ENCODE results near the gene BTBD9. TPM values are rescaled to one million over a fixed set of nuclear protein-coding genes. Genes with fewer than 3 reads are reported as not detected.

BTBD9 gene
- polyA plus RNA-seq, 1 donor (not counting 4 experiments of a cell fraction or from before 2014, with no cell fraction given): 6.8 TPM

DNA sequence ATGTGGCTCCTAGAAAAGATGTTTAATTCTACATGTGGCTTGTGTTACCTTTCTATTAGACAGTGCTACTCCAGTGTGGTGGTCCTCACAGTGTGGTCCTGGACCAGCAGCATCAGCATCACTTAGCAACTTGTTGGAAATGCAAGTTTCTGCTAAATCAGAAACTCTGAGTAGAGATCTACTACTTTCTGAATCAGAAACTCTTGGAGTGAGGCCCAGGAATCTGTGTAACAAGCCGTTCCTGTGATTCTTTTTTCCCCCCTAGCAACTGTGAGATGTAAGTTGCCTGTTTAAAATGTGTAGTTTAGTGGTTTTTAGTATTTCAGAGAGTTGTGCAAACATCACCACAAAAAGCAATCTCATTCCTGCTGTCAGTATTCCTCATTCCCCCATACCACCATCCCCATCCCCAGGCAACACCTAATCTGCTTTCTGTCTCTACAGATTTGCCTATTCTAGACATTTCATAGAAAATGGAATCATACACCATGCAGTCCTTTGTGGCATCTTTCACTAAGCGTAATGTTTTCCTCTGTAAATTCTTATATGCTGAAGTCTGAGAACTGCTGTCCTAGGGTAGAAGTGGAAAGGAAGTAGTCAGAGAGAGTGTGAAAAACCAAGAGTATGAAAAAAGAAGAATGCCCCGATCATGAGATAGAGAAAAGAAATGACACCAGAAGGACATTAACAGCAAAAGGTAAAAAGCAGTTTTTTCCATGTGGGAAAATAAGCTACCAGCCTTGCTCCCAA is 18.9 kb upstream of the BTBD9 start:
- Histone ChIP-seq H3K79me2 (ENCODE audit: control insufficient read depth, insufficient read depth, low read length) (no peaks in the 10 kb centered on the region), H4K20me1 (ENCODE audit: control insufficient read depth, extremely low read depth, insufficient read depth, low read length) (no peaks in the 10 kb centered on the region), H3K27me3 (ENCODE audit: control insufficient read depth, extremely low read depth, insufficient read depth, low read length) (no peaks in the 10 kb centered on the region), H2AFZ (ENCODE audit: control insufficient read depth, low read length) (no peak overlapping the region), H3K4me3 (ENCODE audit: control insufficient read depth in 2 of 3, extremely low read depth in 1 of 3, insufficient read depth in 2 of 3, low read depth in 1 of 3, low read length in 3 of 3) (no peak overlapping the region), H3K9me1 (ENCODE audit: control insufficient read depth, extremely low read depth, insufficient read depth, low read length) (no peaks in the 10 kb centered on the region), H3K36me3 (ENCODE audit: control insufficient read depth in 2 of 2, extremely low read depth in 1 of 2, insufficient read depth in 2 of 2, low read length in 2 of 2) (no peaks in the 10 kb centered on the region), H3K4me2 (ENCODE audit: control insufficient read depth, extremely low read depth, insufficient read depth, low read depth, low read length) (no peak overlapping the region), H3K4me1 (ENCODE audit: control insufficient read depth, extremely low read depth, insufficient read depth, low read length) (no peaks in the 10 kb centered on the region), H3K9ac (ENCODE audit: control insufficient read depth, extremely low read depth, insufficient read depth, low read length) (no peak overlapping the region), H3K9me3 (ENCODE audit: control insufficient read depth, low read depth, low read length) (no peaks in the 10 kb centered on the region), H3K27ac (ENCODE audit: control insufficient read depth, insufficient read depth, low read length) (no peak overlapping the region)
- DNase-seq (ENCODE audit: low read depth, low spot score) (no peak), FAIRE-seq (no peak)
- dilution Hi-C loops (cut with MboI; ENCODE audit: extremely low pct_ligation_motif_present, low sequenced_read_pairs): no loop called here
- TF ChIP-seq, protein P1, sequence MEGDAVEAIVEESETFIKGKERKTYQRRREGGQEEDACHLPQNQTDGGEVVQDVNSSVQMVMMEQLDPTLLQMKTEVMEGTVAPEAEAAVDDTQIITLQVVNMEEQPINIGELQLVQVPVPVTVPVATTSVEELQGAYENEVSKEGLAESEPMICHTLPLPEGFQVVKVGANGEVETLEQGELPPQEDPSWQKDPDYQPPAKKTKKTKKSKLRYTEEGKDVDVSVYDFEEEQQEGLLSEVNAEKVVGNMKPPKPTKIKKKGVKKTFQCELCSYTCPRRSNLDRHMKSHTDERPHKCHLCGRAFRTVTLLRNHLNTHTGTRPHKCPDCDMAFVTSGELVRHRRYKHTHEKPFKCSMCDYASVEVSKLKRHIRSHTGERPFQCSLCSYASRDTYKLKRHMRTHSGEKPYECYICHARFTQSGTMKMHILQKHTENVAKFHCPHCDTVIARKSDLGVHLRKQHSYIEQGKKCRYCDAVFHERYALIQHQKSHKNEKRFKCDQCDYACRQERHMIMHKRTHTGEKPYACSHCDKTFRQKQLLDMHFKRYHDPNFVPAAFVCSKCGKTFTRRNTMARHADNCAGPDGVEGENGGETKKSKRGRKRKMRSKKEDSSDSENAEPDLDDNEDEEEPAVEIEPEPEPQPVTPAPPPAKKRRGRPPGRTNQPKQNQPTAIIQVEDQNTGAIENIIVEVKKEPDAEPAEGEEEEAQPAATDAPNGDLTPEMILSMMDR (optimal IDR thresholded peaks at IDR 0.05 in 1 of 3, IDR thresholded peaks at IDR 0.05 in 1 of 3, conservative IDR thresholded peaks at IDR 0.05 in 1 of 3; ENCODE audit: extremely low read depth in 1 of 3, insufficient read depth in 2 of 3, low read length in 3 of 3): no peak
- TF ChIP-seq EZH2 (IDR thresholded peaks at IDR 0.05; ENCODE audit: low read length): no peak

DNA sequence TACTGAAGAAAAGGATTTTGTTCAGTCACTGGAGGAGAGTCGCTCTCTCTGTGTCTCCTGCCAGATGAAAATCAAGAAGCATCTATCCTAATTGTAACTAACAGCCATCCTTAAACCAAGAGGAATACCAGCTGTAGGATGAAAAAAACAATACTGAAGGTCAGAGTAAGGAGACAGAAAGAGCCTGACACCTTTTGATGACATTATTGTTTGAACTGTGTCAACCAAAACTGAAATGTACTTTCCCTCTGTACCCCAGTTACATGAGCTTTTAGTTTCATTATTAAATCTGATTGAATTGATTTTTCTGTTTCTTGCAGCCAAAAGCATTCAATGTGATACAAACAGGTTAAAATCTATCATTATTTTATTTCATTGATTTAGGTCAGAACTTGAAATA is 17.2 kb upstream of the BTBD9 start:
- Histone ChIP-seq H3K27me3 (ENCODE audit: control insufficient read depth, extremely low read depth, insufficient read depth, low read length) (no peaks in the 10 kb centered on the region), H3K4me1 (ENCODE audit: control insufficient read depth, extremely low read depth, insufficient read depth, low read length) (no peaks in the 10 kb centered on the region), H3K4me2 (ENCODE audit: control insufficient read depth, extremely low read depth, insufficient read depth, low read depth, low read length) (no peak overlapping the region), H3K27ac (ENCODE audit: control insufficient read depth, insufficient read depth, low read length) (no peak overlapping the region), H3K36me3 (ENCODE audit: control insufficient read depth in 2 of 2, extremely low read depth in 1 of 2, insufficient read depth in 2 of 2, low read length in 2 of 2) (no peaks in the 10 kb centered on the region), H3K9me3 (ENCODE audit: control insufficient read depth, low read depth, low read length) (no peaks in the 10 kb centered on the region), H2AFZ (ENCODE audit: control insufficient read depth, low read length) (no peak overlapping the region), H3K9ac (ENCODE audit: control insufficient read depth, extremely low read depth, insufficient read depth, low read length) (no peak overlapping the region), H4K20me1 (ENCODE audit: control insufficient read depth, extremely low read depth, insufficient read depth, low read length) (no peaks in the 10 kb centered on the region), H3K4me3 (ENCODE audit: control insufficient read depth in 2 of 3, extremely low read depth in 1 of 3, insufficient read depth in 2 of 3, low read depth in 1 of 3, low read length in 3 of 3) (no peak overlapping the region), H3K9me1 (ENCODE audit: control insufficient read depth, extremely low read depth, insufficient read depth, low read length) (no peaks in the 10 kb centered on the region), H3K79me2 (ENCODE audit: control insufficient read depth, insufficient read depth, low read length) (no peaks in the 10 kb centered on the region)
- TF ChIP-seq, protein P1 (optimal IDR thresholded peaks at IDR 0.05 in 1 of 3, IDR thresholded peaks at IDR 0.05 in 1 of 3, conservative IDR thresholded peaks at IDR 0.05 in 1 of 3; ENCODE audit: extremely low read depth in 1 of 3, insufficient read depth in 2 of 3, low read length in 3 of 3): no peak
- no peak for TF ChIP-seq EZH2 (IDR thresholded peaks at IDR 0.05; ENCODE audit: low read length)
- dilution Hi-C loops (cut with MboI; ENCODE audit: extremely low pct_ligation_motif_present, low sequenced_read_pairs): no loop called here
- FAIRE-seq: no peak
- DNase-seq (ENCODE audit: low read depth, low spot score): no peak
